ENCODE measurements around the gene DOCK9.
"Not testable (repeated sequence)": the region's sequence is repeated elsewhere in the genome, so short reads cannot be mapped to it uniquely, and the experiment has no call there.

The DOCK9 gene

GRCh38 chr13:98822225-98822606 lies 155.6 kb downstream of the DOCK9 start:
- no peak for DNase-seq (ENCODE audit: low spot score)

- DNase-seq (ENCODE audit: low spot score) = no peak
Observed at GRCh38 chr13:98821372-98822224, 156.3 kb downstream of the DOCK9 start.

GRCh38 chr13:98820744-98821371 lies 157.0 kb downstream of the DOCK9 start:
- no peak for DNase-seq (ENCODE audit: low spot score)

- DNase-seq (ENCODE audit: low spot score) = no peak
Observed at GRCh38 chr13:98820300-98820699, 157.6 kb downstream of the DOCK9 start.

GRCh38 chr13:98819382-98820010 lies 158.4 kb downstream of the DOCK9 start:
- no peak for DNase-seq (ENCODE audit: low spot score)

GRCh38 chr13:98816406-98816805 lies 161.5 kb downstream of the DOCK9 start:
- DNase-seq (ENCODE audit: low spot score) = no peak

- DNase-seq (ENCODE audit: low spot score) = no peak
Observed at GRCh38 chr13:98813993-98814392, 163.9 kb downstream of the DOCK9 start.

GRCh38 chr13:98812186-98812790 lies 165.6 kb downstream of the DOCK9 start:
- not testable (repeated sequence) for DNase-seq (ENCODE audit: low spot score)

GRCh38 chr13:98810746-98811145 lies 167.1 kb downstream of the DOCK9 start:
- no peak for DNase-seq (ENCODE audit: low spot score)

- no peak for DNase-seq (ENCODE audit: low spot score)
Observed at GRCh38 chr13:98809345-98809777, 168.5 kb downstream of the DOCK9 start.

GRCh38 chr13:98807774-98808173 lies 170.1 kb downstream of the DOCK9 start:
- DNase-seq (ENCODE audit: low spot score) = no peak

- no peak for DNase-seq (ENCODE audit: low spot score)
Observed at GRCh38 chr13:98804336-98804855, 173.5 kb downstream of the DOCK9 start.

- no peak for DNase-seq (ENCODE audit: low spot score)
Observed at GRCh38 chr13:98803921-98804320, 173.9 kb downstream of the DOCK9 start.

GRCh38 chr13:98803111-98803561 lies 174.7 kb downstream of the DOCK9 start:
- DNase-seq (ENCODE audit: low spot score) = no peak

- no peak for DNase-seq (ENCODE audit: low spot score)
Observed at GRCh38 chr13:98802559-98802958, 175.3 kb downstream of the DOCK9 start.

- no peak for DNase-seq (ENCODE audit: low spot score)
Observed at GRCh38 chr13:98801626-98802418, 176.0 kb downstream of the DOCK9 start.

- no peak for DNase-seq (ENCODE audit: low spot score)
Observed at GRCh38 chr13:98800078-98800477, 177.8 kb downstream of the DOCK9 start.

GRCh38 chr13:98798849-98799645 lies 178.8 kb downstream of the DOCK9 start:
- no peak for DNase-seq (ENCODE audit: low spot score)

- DNase-seq (ENCODE audit: low spot score) = no peak
Observed at GRCh38 chr13:98797456-98797855, 180.4 kb downstream of the DOCK9 start.

- no peak for DNase-seq (ENCODE audit: low spot score)
Observed at GRCh38 chr13:98796798-98797197, 181.1 kb downstream of the DOCK9 start.

- no peak for DNase-seq (ENCODE audit: low spot score)
Observed at GRCh38 chr13:98796191-98796590, 181.7 kb downstream of the DOCK9 start.

Data from globus pallidus (tissue), 1 donor.